GM21381 (cell line): ENCODE measurements around the gene MRGPRF.

Source experiments
- ATAC-seq: cut with Tn5 transposase; IDR thresholded peaks from one replicate; pipeline ENCODE4 v1.9.1; 2021; ENCODE audit warnings: mild to moderate bottlenecking, moderate library complexity; ENCODE audit not compliant: unreplicated experiment

Gene MRGPRF

DNA sequence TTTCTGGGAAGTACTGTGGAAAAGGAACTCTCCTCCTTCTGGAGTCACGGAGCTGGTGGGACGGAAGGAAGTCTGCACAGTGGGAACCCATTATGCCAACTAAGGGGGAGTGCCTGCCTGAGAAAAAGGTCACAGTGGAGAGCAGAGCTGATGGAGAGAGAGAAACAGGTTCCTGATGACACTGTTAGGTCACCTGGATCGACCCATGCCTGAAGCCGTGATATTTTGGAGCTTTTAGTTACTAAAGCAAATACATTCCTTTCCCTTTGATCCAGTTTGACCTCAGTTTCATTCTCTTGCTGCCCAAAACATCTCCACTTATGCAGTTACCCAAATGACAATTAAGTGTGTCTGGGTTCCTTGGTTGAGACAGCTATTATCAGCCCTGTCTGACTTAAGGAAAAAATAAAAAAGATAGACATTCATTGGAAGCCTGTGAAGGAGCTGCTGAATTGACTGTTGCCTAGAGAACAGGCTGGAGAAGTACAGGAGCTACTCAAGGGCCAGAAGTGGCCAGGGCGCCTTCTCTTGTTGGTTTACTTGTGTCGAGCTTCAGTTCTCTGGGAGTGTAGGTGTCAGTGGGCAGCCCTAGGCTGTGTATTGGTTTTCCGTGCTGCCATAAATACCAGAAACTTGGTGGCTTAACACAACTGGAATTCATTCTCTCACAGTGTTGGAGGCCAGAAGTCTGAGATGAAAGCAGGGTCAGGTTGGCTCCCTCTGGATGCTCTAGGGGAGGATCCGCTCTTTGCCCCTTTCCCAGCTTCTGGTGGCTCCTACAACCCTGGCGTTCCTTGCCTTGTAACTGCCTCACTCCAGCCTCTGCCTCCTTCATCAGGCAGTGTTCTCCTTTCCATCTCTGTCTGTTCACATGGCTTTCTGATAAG, 45.9 kb downstream of the MRGPRF start:
- ATAC-seq: no peak

- ATAC-seq: no peak
These were observed 46.9 kb downstream of the MRGPRF start for GRCh38 chr11:68965901-68966853.

GRCh38 chr11:68963779-68964178, 49.3 kb downstream of the MRGPRF start:
- ATAC-seq: no peak

DNA sequence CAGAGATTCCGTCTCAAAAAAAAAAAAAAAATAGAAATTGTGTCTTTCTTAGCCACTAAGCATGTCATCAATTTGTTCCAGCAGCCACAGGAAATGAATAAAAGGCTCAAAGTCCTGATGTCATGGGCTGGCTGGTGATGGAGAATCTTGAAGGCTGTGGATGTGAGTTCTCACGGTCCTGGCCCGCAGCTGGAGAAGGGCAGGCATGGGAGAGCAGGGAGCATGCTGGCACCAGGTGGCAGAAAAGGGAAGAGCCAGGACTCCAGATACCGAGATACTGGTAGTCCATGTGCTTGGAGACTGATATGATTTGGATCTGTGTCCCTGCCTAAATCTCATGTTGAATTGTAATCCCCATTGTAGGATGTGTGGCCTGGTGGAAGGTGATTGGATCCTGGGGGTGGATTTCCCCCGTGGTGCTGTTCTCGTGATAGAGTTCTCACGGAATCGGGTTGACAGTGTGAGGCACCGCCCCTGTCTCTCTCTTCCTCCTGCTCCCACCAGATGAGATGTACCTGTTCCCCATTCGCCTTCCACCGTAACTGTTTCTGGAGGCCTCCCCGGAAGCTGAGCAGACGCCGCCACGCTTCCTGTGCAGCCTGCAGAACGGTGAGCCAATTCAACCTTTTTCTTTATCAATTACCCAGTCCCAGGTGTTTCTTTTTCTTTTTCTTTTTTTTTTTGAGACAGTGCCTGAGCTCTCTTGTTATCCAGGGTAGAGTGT, 50.4 kb downstream of the MRGPRF start:
- ATAC-seq: no peak

- ATAC-seq: no peak
These were observed 51.8 kb downstream of the MRGPRF start for GRCh38 chr11:68961245-68961644.

DNA sequence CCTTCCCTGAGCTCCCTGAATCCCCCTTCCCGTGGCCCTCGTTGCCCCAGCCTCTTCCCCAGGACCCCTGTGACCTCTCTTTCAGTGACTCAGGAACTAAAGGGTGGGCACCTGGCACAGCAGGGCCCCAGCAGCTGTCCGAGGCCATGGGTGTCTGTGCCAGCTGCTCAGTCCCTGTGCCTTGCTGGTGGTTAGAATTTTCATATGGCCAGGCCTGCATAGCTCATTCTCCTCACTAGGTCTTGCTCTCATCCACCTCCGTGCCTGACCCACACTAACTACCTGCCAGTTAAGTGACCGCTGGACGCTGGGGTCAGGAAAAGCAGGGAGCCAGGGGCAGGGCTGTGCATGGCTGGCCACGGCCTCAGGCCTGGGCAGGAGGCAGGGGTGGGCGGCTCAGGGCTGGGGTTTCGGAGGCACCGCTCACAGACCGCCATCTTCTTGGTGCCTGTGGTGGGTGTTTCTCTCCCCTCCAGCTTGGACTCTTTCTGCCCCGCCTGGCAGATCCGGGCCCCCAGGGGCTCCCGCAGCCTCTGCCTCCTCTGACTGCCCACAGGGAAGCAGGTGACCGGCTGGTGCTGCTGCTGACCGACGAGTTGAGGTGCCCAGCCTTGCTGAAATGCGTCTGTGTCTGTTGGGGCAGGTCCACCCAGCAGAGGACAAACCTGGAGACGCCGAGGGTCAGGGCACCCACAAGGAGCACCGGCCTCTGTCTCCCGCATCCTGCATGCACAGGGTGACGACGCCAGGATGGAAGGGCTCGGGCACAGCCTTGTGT, 52.6 kb downstream of the MRGPRF start:
- ATAC-seq: no peak

DNA sequence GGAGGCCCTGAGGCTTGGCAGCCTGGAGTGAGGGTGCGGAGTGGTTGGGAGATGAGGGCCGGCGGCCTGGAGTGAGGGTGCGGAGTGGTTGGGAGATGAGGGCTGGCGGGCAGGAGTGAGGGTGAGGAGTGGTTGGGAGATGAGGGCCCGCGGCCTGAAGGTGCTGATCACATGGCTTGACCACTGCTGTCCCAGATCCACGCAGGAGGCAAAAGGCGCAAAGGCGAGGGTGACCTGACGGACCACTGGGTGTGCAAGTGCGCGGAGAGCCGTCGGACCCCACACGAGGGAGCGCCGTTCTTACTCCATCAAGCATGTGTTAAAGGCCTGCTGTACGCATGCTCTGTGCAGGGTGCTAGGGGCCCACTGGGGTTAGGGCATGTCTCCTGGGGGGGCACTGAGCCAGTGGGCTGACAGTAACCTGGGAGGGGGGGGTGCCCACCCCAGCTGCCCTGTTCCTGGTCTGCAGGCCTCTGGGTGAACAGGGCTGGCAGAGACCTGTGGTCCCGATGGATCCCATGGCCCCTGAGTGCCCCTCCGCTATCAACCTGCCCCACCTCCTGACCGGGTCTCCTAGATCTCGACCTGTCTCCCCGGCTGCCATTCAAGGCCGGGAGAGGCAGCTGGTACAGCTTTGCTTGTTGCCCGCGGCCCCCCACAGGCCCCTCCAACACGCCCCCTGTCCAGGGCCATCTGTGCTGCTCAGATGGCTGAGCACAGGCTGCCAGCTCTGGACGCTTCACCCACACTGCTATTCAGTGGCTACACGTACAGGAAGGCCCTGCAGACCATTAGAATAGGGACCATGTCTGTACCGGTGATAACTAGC, 53.4 kb downstream of the MRGPRF start:
- no peak for ATAC-seq

GRCh38 chr11:68958211-68958610, 54.8 kb downstream of the MRGPRF start:
- no peak for ATAC-seq

DNA sequence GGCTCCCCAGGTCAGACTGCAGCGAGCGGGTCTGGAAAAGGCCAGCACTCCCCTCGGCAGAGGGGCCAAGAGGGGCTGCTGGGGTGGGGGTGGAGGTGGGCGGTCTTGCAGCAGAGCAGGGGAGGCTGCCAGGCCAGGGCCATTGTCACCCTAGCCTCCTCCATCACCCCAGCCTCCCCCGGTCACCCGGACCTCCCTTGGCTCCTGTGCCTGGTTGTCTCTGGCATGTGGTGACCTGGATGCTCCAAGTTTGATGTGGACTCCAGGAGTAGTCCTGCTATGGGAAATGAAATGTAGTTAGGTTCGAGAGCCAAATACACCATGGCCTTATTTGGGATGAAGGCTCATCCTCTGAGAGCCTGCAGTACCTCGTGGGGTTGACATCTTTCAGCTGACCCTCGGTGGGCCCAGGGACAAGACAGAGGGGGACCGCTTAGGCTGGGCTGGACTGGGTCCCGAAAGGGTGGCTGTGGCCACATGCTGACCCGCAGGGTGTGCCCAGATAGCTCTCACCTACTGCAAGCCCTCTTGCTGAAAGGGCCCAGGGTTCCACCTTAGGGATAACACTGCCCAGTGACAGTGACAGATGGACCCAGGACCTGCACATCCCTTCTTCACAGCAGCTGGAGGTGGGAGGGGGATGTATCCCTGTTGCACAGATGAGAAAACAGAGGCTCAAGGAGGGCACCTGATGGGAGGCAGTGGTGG, 56.3 kb downstream of the MRGPRF start:
- no peak for ATAC-seq

DNA sequence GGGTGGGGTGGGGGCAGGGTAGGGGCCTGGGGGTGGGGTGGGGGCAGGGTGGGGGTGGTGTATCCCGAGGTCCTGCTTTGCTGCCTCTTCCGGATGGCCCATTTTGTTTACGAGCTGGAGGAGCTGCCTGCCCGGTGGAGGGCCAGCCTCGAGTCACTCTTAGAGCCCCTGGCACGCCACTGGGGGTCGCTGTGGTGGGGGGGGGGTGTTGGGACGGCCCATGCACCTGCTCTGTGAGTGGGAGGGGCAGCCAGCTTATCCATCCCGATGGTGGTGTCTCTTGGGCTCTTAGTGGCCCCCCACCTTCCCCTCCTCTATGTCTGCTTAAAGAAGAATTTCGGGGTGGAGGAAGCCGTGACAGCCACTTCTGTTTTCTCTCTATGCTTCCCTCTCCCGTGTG, 56.9 kb downstream of the MRGPRF start:
- no peak for ATAC-seq

DNA sequence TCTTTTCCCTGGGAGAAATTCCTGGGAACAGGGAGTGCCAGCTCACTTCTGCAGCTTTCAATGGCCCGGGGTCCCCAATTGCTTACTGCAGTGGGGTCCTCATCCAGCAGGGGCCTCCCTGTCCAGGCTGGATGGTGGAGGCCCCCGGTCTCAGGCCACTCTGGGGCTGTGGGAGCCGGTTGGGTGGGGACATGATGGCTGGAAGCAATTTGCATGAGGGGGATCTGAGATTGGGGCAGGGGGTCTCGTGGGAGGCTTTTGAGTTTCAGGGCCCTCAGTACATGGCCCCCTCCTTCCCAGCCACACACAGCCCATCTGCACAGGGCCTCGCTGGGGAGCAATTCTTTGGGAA, 57.5 kb downstream of the MRGPRF start:
- no peak for ATAC-seq

- no peak for ATAC-seq
These were observed 58.0 kb downstream of the MRGPRF start for GRCh38 chr11:68954836-68955606.
